Esophagus muscularis mucosa (tissue), 4 donors: ENCODE data around the gene UBD.

ENCODE experiments used
- CTCF ChIP-seq, 3 experiments: fragments of 200-600 bp in 2 of 3; fragments of 450-650 bp in 1 of 3; sonication (generic) in 2 of 3; IDR thresholded peaks; one replicate each; pipeline ENCODE4 v1.5.1; 2017 to 2019; ENCODE audit warnings: antibody characterized with exemption in 3 of 3, mild to moderate bottlenecking in 2 of 3, moderate library complexity in 1 of 3
- EP300 ChIP-seq: sonication (generic); formaldehyde crosslinking; IDR thresholded peaks from one replicate; pipeline ENCODE4 v1.6.1; 2017; ENCODE audit warnings: antibody characterized with exemption
- POLR2A ChIP-seq: fragments of 450-650 bp; IDR thresholded peaks from one replicate; pipeline ENCODE4 v1.6.1; 2017; ENCODE audit warnings: antibody characterized with exemption, moderate library complexity, mild to moderate bottlenecking, low read depth
- POLR2AphosphoS5 ChIP-seq, 2 donors: sonication (generic); formaldehyde crosslinking; IDR thresholded peaks; one replicate each; pipeline ENCODE4 v1.6.1; 2017; ENCODE audit warnings: antibody characterized with exemption in 2 of 2

- TF ChIP-seq CTCF (IDR thresholded peaks at IDR 0.05), result no peak
- no peak for TF ChIP-seq EP300
- TF ChIP-seq POLR2AphosphoS5 (IDR thresholded peaks at IDR 0.05), result no peak
- TF ChIP-seq POLR2A, result no peak
Observed at GRCh38 chr6:29584821-29585220, 25.3 kb upstream of the UBD start, which contains the start of gene OR2H2.
